Neural crest cell (in vitro differentiated cells): Measurements from ENCODE around the gene MCM3. TPM values are rescaled to one million over a fixed set of nuclear protein-coding genes. Genes with fewer than 3 reads are reported as not detected.

Experiments used
- DNase-seq: peaks from one replicate; pipeline ENCODE4 v3.0.0; 2021; ENCODE audit warnings: low read depth, mixed read lengths, low spot score
- H3K27ac Mint-ChIP-seq: one replicate; pipeline ENCODE4 v1.8.0; 2021; ENCODE audit warnings: mild to moderate bottlenecking, mixed read lengths; ENCODE audit not compliant: unreplicated experiment
- H3K27me3 Mint-ChIP-seq: 2 replicates; pipeline ENCODE4 v1.8.0; 2021; ENCODE audit warnings: low read depth, mild to moderate bottlenecking, mixed read lengths
- H3K36me3 Mint-ChIP-seq: 2 replicates; pipeline ENCODE4 v1.8.0; 2021; ENCODE audit warnings: low read depth, mild to moderate bottlenecking, mixed read lengths
- H3K4me1 Mint-ChIP-seq: 2 replicates; pipeline ENCODE4 v1.8.0; 2021; ENCODE audit warnings: mixed read lengths
- H3K4me3 Mint-ChIP-seq: one replicate; pipeline ENCODE4 v1.8.0; 2021; ENCODE audit warnings: mild to moderate bottlenecking, mixed read lengths
- H3K9me3 Mint-ChIP-seq: 2 replicates; pipeline ENCODE4 v1.8.0; 2021; ENCODE audit warnings: mixed read lengths
- CTCF ChIP-seq: fragments of 200-600 bp; sonication (generic); conservative IDR thresholded peaks from 2 replicates; pipeline ENCODE4 v1.5.0; 2021; ENCODE audit warnings: antibody characterized with exemption, mild to moderate bottlenecking
- total RNA-seq: library from RNA; stranded (reverse); gene quantifications from 2 replicates; pipeline ENCODE4 v1.2.1, GENCODE V29; 2021

MCM3 gene
- total RNA-seq, 1 donor from 2014 or later = 211 TPM

- no peak for TF ChIP-seq CTCF
- no peak overlapping the region for H3K4me3 Mint-ChIP-seq
- H3K27ac Mint-ChIP-seq = no peak overlapping the region
- H3K27me3 Mint-ChIP-seq = no peaks in the 10 kb centered on the region
- H3K9me3 Mint-ChIP-seq = peaks cover 6% of the 10 kb centered on the region
- no peak for DNase-seq
- no peaks in the 10 kb centered on the region for H3K36me3 Mint-ChIP-seq
- no peaks in the 10 kb centered on the region for H3K4me1 Mint-ChIP-seq
These were observed 16.8 kb upstream of the MCM3 start for GRCh38 chr6:52301326-52301725.

- H3K4me1 Mint-ChIP-seq = no peaks in the 10 kb centered on the region
- no peak overlapping the region for H3K4me3 Mint-ChIP-seq
- H3K27ac Mint-ChIP-seq = no peak overlapping the region
- no peaks in the 10 kb centered on the region for H3K36me3 Mint-ChIP-seq
- DNase-seq = no peak
- peaks cover 8% of the 10 kb centered on the region for H3K9me3 Mint-ChIP-seq
- no peaks in the 10 kb centered on the region for H3K27me3 Mint-ChIP-seq
- no peak for TF ChIP-seq CTCF
These were observed 16.0 kb upstream of the MCM3 start for GRCh38 chr6:52300489-52300931.

- no peak overlapping the region for H3K4me3 Mint-ChIP-seq
- no peaks in the 10 kb centered on the region for H3K27me3 Mint-ChIP-seq
- no peak for TF ChIP-seq CTCF
- H3K36me3 Mint-ChIP-seq = no peaks in the 10 kb centered on the region
- DNase-seq = no peak
- no peak overlapping the region for H3K27ac Mint-ChIP-seq
- H3K9me3 Mint-ChIP-seq = peaks cover 8% of the 10 kb centered on the region
- no peaks in the 10 kb centered on the region for H3K4me1 Mint-ChIP-seq
These were observed 15.1 kb upstream of the MCM3 start for GRCh38 chr6:52299653-52300052.

- Mint-ChIP-seq H3K27me3 (no peaks in the 10 kb centered on the region), H3K4me1 (no peaks in the 10 kb centered on the region), H3K4me3 (no peak overlapping the region), H3K9me3 (peaks cover 8% of the 10 kb centered on the region), H3K27ac (no peak overlapping the region), H3K36me3 (no peaks in the 10 kb centered on the region)
- no peak for TF ChIP-seq CTCF
- DNase-seq = no peak
These were observed 12.9 kb upstream of the MCM3 start for GRCh38 chr6:52297433-52297832.

- DNase-seq = no peak
- Mint-ChIP-seq H3K36me3 (peaks cover 2% of the 10 kb centered on the region), H3K4me3 (no peak overlapping the region), H3K27ac (no peak overlapping the region), H3K9me3 (peaks cover 5% of the 10 kb centered on the region), H3K4me1 (no peaks in the 10 kb centered on the region), H3K27me3 (no peaks in the 10 kb centered on the region)
- TF ChIP-seq CTCF = no peak
These were observed 8.5 kb upstream of the MCM3 start for GRCh38 chr6:52293067-52293466.

- Mint-ChIP-seq H3K4me1 (peaks cover 11% of the 10 kb centered on the region), H3K4me3 (no peak overlapping the region), H3K27ac (no peak overlapping the region), H3K27me3 (no peaks in the 10 kb centered on the region), H3K36me3 (peaks cover 4% of the 10 kb centered on the region), H3K9me3 (no peaks in the 10 kb centered on the region)
- DNase-seq = no peak
- TF ChIP-seq CTCF = no peak
These were observed 4.3 kb upstream of the MCM3 start for GRCh38 chr6:52288841-52289240.
